ENCODE results near the gene CRTC1. TPM values are rescaled to one million over a fixed set of nuclear protein-coding genes. Genes with fewer than 3 reads are reported as not detected.

The CRTC1 gene
- total RNA-seq, 2 donors from 2014 or later: 4.9 to 6.5 TPM

DNA sequence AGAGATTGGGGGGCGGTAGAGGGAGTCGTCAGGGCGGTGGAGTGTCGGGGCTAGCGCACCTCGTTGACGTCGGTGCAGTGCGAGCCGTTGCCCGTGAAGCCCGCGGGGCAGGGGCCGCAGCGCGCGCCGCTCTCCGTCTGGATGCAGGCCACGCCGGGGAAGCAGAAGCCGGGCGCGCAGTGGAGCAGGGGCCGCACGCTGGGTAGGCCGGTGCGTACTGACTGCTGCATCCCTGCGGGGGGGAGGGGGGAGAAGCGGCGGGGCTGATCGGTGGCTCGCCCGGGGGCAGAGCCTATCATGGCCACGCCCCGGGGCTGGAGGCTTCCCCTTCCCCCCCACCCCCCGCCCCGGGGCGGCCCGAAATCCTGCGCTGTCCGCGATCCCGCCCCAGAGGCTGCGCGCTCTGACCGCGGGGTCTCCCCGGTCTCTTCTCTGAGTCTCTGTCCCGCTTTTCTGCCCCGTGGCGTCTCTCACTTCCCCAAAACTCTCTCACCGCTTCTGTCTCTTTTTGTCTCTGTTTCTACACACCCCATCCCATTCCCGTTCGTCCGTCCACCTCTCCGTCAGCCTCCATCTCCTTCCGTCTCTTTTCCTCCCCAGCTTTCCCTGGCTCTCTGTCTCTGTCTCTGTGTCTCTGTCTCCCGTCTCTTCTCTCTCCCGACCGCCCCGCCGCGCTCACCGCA, 106.5 kb downstream of the CRTC1 start:
- intact Hi-C loops (cut with DNase I): no loop called here
- TF ChIP-seq, protein P1, sequence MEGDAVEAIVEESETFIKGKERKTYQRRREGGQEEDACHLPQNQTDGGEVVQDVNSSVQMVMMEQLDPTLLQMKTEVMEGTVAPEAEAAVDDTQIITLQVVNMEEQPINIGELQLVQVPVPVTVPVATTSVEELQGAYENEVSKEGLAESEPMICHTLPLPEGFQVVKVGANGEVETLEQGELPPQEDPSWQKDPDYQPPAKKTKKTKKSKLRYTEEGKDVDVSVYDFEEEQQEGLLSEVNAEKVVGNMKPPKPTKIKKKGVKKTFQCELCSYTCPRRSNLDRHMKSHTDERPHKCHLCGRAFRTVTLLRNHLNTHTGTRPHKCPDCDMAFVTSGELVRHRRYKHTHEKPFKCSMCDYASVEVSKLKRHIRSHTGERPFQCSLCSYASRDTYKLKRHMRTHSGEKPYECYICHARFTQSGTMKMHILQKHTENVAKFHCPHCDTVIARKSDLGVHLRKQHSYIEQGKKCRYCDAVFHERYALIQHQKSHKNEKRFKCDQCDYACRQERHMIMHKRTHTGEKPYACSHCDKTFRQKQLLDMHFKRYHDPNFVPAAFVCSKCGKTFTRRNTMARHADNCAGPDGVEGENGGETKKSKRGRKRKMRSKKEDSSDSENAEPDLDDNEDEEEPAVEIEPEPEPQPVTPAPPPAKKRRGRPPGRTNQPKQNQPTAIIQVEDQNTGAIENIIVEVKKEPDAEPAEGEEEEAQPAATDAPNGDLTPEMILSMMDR (IDR thresholded peaks at IDR 0.05): no peak
- TF ChIP-seq POLR2A (IDR thresholded peaks at IDR 0.05): no peak
- Histone ChIP-seq H3K36me3 (replicated peaks in 1 of 2; ENCODE audit: insufficient read depth in 1 of 2, low read depth in 2 of 2) (no peaks in the 10 kb centered on the region), H3K27me3 (peaks cover 16 to 43% of the 10 kb centered on the region in 2 donors), H3K4me1 (peaks cover 44% of the 10 kb centered on the region), H3K9me3 (no peaks in the 10 kb centered on the region), H3K4me3 (no peak overlapping the region), H3K27ac (no peak overlapping the region)
- WGBS, 2 donors: 2 to 4% methylated on average over 19 to 64 of the region's 65 CpGs
- ATAC-seq: peak; percentile 12
- DNase-seq: peak in 3 of 4 donors; percentile 32 to 41 (median 40)

- Histone ChIP-seq H3K27me3 (peaks cover 16 to 43% of the 10 kb centered on the region in 2 donors), H3K9me3 (no peaks in the 10 kb centered on the region), H3K4me3 (no peak within 1 kb of the TSS), H3K36me3 (replicated peaks in 1 of 2; ENCODE audit: insufficient read depth in 1 of 2, low read depth in 2 of 2) (no peaks in the 10 kb centered on the region), H3K27ac (no peak within 1 kb of the TSS), H3K4me1 (peaks cover 38% of the 10 kb centered on the region)
- intact Hi-C loops (cut with DNase I): no loop called here
- ATAC-seq (no peak), DNase-seq (no peak)
- 3 to 6% methylated on average over 22 to 58 of the region's 61 CpGs for WGBS, 2 donors
- TF ChIP-seq, protein P1 (IDR thresholded peaks at IDR 0.05): no peak
- TF ChIP-seq POLR2A (IDR thresholded peaks at IDR 0.05): no peak
Observed at GRCh38 chr19:18790566-18791314, 107.3 kb downstream of the CRTC1 start, which contains the start of gene COMP. Gene COMP (minus strand): TSS chr19:18791305. CDS start chr19:18791269, 36 bp downstream.

- intact Hi-C loops (cut with DNase I): no loop called here
- Histone ChIP-seq H3K4me3 (no peak overlapping the region), H3K27ac (no peak overlapping the region), H3K36me3 (replicated peaks in 1 of 2; ENCODE audit: insufficient read depth in 1 of 2, low read depth in 2 of 2) (no peaks in the 10 kb centered on the region), H3K4me1 (peaks cover 38% of the 10 kb centered on the region), H3K9me3 (no peaks in the 10 kb centered on the region), H3K27me3 (peaks cover 16 to 43% of the 10 kb centered on the region in 2 donors)
- ATAC-seq (no peak), DNase-seq (no peak)
- no peak for TF ChIP-seq POLR2A (IDR thresholded peaks at IDR 0.05)
- TF ChIP-seq, protein P1 (IDR thresholded peaks at IDR 0.05): no peak
- 24 to 84% methylated on average over 4 to 19 of the region's 21 CpGs for WGBS, 2 donors
Observed at GRCh38 chr19:18791315-18791678, 107.8 kb downstream of the CRTC1 start.

DNA sequence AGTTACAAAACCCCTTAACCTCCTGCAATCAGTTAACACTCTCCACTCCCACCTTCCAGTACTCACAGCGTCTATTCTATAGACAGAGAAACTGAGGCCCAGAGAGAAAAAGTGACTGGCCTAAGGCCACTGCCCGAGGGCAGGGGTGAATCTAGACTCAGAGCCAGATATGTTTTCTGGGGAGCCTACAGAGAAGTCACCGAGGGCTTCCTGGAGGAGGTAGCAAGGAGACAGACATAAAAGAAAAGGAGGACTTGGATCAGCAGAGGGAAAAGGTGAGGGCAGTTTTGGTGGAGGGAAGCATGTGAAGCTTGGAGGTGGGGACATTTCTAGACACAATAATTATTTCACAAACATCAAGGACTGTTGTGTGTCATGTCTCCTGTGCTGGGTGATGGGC, 109.2 kb downstream of the CRTC1 start:
- Histone ChIP-seq H3K27ac (no peak overlapping the region), H3K9me3 (no peaks in the 10 kb centered on the region), H3K27me3 (peaks cover 16 to 37% of the 10 kb centered on the region in 2 donors), H3K4me3 (no peak overlapping the region), H3K4me1 (peaks cover 36% of the 10 kb centered on the region), H3K36me3 (replicated peaks in 1 of 2; ENCODE audit: insufficient read depth in 1 of 2, low read depth in 2 of 2) (no peaks in the 10 kb centered on the region)
- DNase-seq: no peak
- 84 to 88% methylated on average over 3 of the region's 3 CpGs for WGBS, 2 donors
- intact Hi-C loops (cut with DNase I): no loop called here
- ATAC-seq: no peak
- TF ChIP-seq, protein P1 (IDR thresholded peaks at IDR 0.05): no peak
- TF ChIP-seq POLR2A (IDR thresholded peaks at IDR 0.05): no peak

Measured in body of pancreas (tissue), 4 donors.